Vagina (tissue), 2 donors: ENCODE data around the gene FOXN3.

Experiments used
- POLR2A ChIP-seq, 2 donors: fragments of 450-650 bp; IDR thresholded peaks; one replicate each; pipeline ENCODE4 v1.6.1; 2017; ENCODE audit warnings: antibody characterized with exemption in 2 of 2, mild to moderate bottlenecking in 2 of 2, moderate library complexity in 2 of 2
- POLR2AphosphoS5 ChIP-seq, 2 donors: sonication (generic); formaldehyde crosslinking; IDR thresholded peaks; one replicate each; pipeline ENCODE4 v1.9.0; 2017; ENCODE audit warnings: antibody characterized with exemption in 2 of 2, mild to moderate bottlenecking in 2 of 2, low read depth in 1 of 2; ENCODE audit not compliant: insufficient read depth in 1 of 2
- TF ChIP-seq, protein P1 (sequence below), 3 experiments: fragments of 450-650 bp in 2 of 3; fragments of 200-600 bp in 1 of 3; sonication (generic) in 1 of 3; IDR thresholded peaks; one replicate each; pipeline ENCODE4 v1.5.1; 2017 to 2019; ENCODE audit warnings: antibody characterized with exemption in 3 of 3, mild to moderate bottlenecking in 2 of 3, moderate library complexity in 2 of 3

DNA sequence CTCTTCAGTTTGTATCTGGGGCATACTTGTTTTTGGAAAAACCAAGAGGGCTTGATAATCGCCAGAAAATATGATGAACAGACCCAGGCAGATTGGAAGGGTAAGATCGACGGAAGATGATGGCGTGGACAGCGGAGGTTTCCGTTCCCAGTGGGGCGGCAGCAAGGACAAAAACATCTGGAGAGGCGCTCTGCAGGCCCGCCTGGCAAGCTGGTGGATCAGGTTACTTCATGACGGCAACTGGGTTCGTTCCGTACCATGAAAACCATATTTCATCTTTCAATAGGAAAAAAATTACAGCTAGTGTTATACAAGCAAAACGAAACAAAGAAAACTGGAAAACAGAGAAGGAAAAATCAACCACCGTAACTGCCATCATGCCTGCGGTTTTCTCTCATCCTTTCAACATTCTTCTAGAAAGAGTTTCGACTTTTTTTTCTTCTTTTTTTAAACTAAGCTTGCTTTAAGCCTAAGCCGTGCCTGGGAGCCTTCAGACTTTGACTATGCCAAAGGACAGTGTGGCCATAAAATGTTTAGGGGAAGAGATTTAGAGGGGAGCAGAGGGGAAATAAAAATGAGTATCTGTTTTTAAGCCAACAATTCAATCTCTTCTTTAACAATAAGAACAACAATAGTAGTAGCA lies 210.5 kb downstream of the FOXN3 start:
- TF ChIP-seq, protein P1, sequence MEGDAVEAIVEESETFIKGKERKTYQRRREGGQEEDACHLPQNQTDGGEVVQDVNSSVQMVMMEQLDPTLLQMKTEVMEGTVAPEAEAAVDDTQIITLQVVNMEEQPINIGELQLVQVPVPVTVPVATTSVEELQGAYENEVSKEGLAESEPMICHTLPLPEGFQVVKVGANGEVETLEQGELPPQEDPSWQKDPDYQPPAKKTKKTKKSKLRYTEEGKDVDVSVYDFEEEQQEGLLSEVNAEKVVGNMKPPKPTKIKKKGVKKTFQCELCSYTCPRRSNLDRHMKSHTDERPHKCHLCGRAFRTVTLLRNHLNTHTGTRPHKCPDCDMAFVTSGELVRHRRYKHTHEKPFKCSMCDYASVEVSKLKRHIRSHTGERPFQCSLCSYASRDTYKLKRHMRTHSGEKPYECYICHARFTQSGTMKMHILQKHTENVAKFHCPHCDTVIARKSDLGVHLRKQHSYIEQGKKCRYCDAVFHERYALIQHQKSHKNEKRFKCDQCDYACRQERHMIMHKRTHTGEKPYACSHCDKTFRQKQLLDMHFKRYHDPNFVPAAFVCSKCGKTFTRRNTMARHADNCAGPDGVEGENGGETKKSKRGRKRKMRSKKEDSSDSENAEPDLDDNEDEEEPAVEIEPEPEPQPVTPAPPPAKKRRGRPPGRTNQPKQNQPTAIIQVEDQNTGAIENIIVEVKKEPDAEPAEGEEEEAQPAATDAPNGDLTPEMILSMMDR (IDR thresholded peaks at IDR 0.05) = no peak
- TF ChIP-seq POLR2A (IDR thresholded peaks at IDR 0.05) (no peak), POLR2AphosphoS5 (IDR thresholded peaks at IDR 0.05; ENCODE audit: insufficient read depth in 1 of 2, low read depth in 1 of 2) (no peak)
